B cell (primary cell): Measurements from ENCODE around the gene TRERF1. TPM values are rescaled to one million over a fixed set of nuclear protein-coding genes. Genes with fewer than 3 reads are reported as not detected.

ENCODE experiments used
- ATAC-seq: fragments of 200-7000 bp; cut with Tn5 transposase; one replicate; pipeline ENCODE4 v1.10.0; 2021; ENCODE audit warnings: low read depth, mild to moderate bottlenecking, moderate number of reproducible peaks, moderate library complexity
- CTCF ChIA-PET: fragments of 350-600 bp; sonication (Branson Sonifier 250); formaldehyde crosslinking; loops from one replicate; lab custom pipeline; 2021; ENCODE audit warnings: antibody characterized with exemption, inconsistent platforms; lab: Charles Lee
- POLR2A ChIA-PET: fragments of 350-600 bp; sonication (Branson Sonifier 250); formaldehyde crosslinking; loops from one replicate; lab custom pipeline; 2021; ENCODE audit warnings: antibody characterized with exemption; lab: Charles Lee
- DNase-seq: peaks from one replicate; pipeline ENCODE4 v3.0.0; 2013
- H2AFZ ChIP-seq: 2 replicates; pipeline ENCODE4 v1.6.1; 2012; ENCODE audit warnings: mild to moderate bottlenecking, low read depth, low read length; ENCODE audit not compliant: insufficient read depth, poor library complexity, severe bottlenecking
- H3K27ac ChIP-seq, 2 donors: 1 replicate in 1 of 2; 2 replicates in 1 of 2; pipeline ENCODE4 v1.5.1; 2012 to 2013; ENCODE audit warnings: low read length in 2 of 2, mild to moderate bottlenecking in 2 of 2, moderate library complexity in 1 of 2
- H3K27me3 ChIP-seq, 4 experiments: fragments of 200-600 bp in 1 of 4; sonication (generic) in 1 of 4; replicated peaks in 1 of 4; 1 replicate in 2 of 4; 2 replicates in 2 of 4; pipeline versions ENCODE4 v1.6.1 to v1.7.0; 2013 to 2016; ENCODE audit warnings: low read length in 3 of 4, mild to moderate bottlenecking in 2 of 4, mixed read lengths in 1 of 4, moderate library complexity in 1 of 4; ENCODE audit not compliant: insufficient read depth in 4 of 4, control insufficient read depth in 3 of 4; ENCODE audit errors: control extremely low read depth in 1 of 4
- H3K36me3 ChIP-seq, 2 experiments: replicated peaks in 1 of 2; 1 replicate in 1 of 2; 2 replicates in 1 of 2; pipeline versions ENCODE4 v1.6.1 to v1.7.1; 2013; ENCODE audit warnings: low read length in 1 of 2; ENCODE audit not compliant: insufficient read depth in 2 of 2, control insufficient read depth in 1 of 2; ENCODE audit errors: control extremely low read depth in 1 of 2, extremely low read depth in 1 of 2
- H3K4me1 ChIP-seq, 2 donors: fragments of 200-600 bp in 1 of 2; sonication (generic) in 1 of 2; 1 replicate in 1 of 2; 2 replicates in 1 of 2; pipeline versions ENCODE4 v1.5.1 to v1.6.1; 2013 to 2017; ENCODE audit warnings: low read length in 2 of 2; ENCODE audit not compliant: control insufficient read depth in 2 of 2, insufficient read depth in 2 of 2
- H3K4me2 ChIP-seq: replicated peaks from 2 replicates; pipeline ENCODE3; 2012; ENCODE audit warnings: mild to moderate bottlenecking, low read depth, low read length; ENCODE audit not compliant: poor library complexity, severe bottlenecking
- H3K4me3 ChIP-seq, 5 experiments: fragments of 200-600 bp in 1 of 5; sonication (generic) in 1 of 5; 1 replicate in 3 of 5; 2 replicates in 2 of 5; pipeline versions ENCODE4 v1.5.1 to v1.7.0; 2011 to 2016; ENCODE audit warnings: low read length in 4 of 5, mild to moderate bottlenecking in 4 of 5, low read depth in 2 of 5, control low read depth in 1 of 5, moderate library complexity in 1 of 5; ENCODE audit not compliant: insufficient read depth in 1 of 5; ENCODE audit errors: control extremely low read depth in 1 of 5, extremely low read depth in 1 of 5
- H3K79me2 ChIP-seq: fragments of 200-600 bp; sonication (generic); one replicate; pipeline ENCODE4 v1.6.0; 2016; ENCODE audit warnings: low read length; ENCODE audit not compliant: control insufficient read depth, insufficient read depth
- H3K9ac ChIP-seq: fragments of 200-600 bp; sonication (generic); 2 replicates; pipeline ENCODE4 v1.6.1; 2017; ENCODE audit warnings: mild to moderate bottlenecking, low read length, moderate library complexity
- H3K9me3 ChIP-seq, 3 donors: one replicate each; pipeline versions ENCODE4 v1.6.1 to v1.7.1; 2013; ENCODE audit warnings: low read length in 2 of 3; ENCODE audit not compliant: control insufficient read depth in 2 of 3, insufficient read depth in 1 of 3; ENCODE audit errors: control extremely low read depth in 1 of 3
- H4K20me1 ChIP-seq: 2 replicates; pipeline ENCODE4 v1.6.0; 2012; ENCODE audit warnings: mild to moderate bottlenecking, low read length; ENCODE audit not compliant: insufficient read depth, control insufficient read depth, poor library complexity, severe bottlenecking
- H3K27ac Mint-ChIP-seq: one replicate; pipeline ENCODE4 v1.8.0; 2021; ENCODE audit warnings: mixed read lengths
- H3K27me3 Mint-ChIP-seq: one replicate; pipeline ENCODE4 v1.8.0; 2021; ENCODE audit warnings: mixed read lengths
- H3K4me1 Mint-ChIP-seq: one replicate; pipeline ENCODE4 v1.8.0; 2021; ENCODE audit warnings: mixed read lengths
- H3K4me3 Mint-ChIP-seq: one replicate; pipeline ENCODE4 v1.8.0; 2021; ENCODE audit warnings: mixed read lengths
- H3K9me3 Mint-ChIP-seq: one replicate; pipeline ENCODE4 v1.8.0; 2022; ENCODE audit warnings: mixed read lengths; ENCODE audit not compliant: insufficient read depth
- EZH2 ChIP-seq: IDR thresholded peaks from 2 replicates; pipeline ENCODE4 v1.6.1; 2012; ENCODE audit warnings: borderline replicate concordance, low read depth, mild to moderate bottlenecking, moderate library complexity, low read length; ENCODE audit not compliant: insufficient read depth, poor library complexity, severe bottlenecking
- WGBS: methylation state at CpG from one replicate; pipeline ENCODE4 v1.1.5; 2013; ENCODE audit warnings: missing lambda C conversion rate; ENCODE audit not compliant: insufficient coverage; 5-methylcytosine and 5-hydroxymethylcytosine counted together
- intact Hi-C: fragments of 100-400 bp; cut with micrococcal nuclease; formaldehyde crosslinking; loops from one replicate; pipeline ENCODE4 v1.10.0; 2022
- polyA plus RNA-seq: library from polyadenylated mRNA; depleted of rRNA; stranded (reverse); fragments of >200 nt; gene quantifications from 2 replicates; pipeline ENCODE4 v1.2.3, GENCODE V29; 2012
- total RNA-seq, 2 donors: library from RNA; stranded (reverse); fragments of 120-200 nt in 1 of 2; gene quantifications; 1 replicate in 1 of 2; 2 replicates in 1 of 2; pipeline versions ENCODE4 v1.2.3 to v1.2.4, GENCODE V29; 2013 to 2022
- TF ChIP-seq, protein P1 (sequence below): fragments of 200-600 bp; IDR thresholded peaks from one replicate; pipeline ENCODE4 v1.8.0; 2022; ENCODE audit warnings: antibody characterized with exemption, mild to moderate bottlenecking

The TRERF1 gene
- total and polyA plus RNA-seq, 2 donors (not counting 1 experiment from before 2014, with no cell fraction given) = 3.5 to 6.7 TPM

DNA sequence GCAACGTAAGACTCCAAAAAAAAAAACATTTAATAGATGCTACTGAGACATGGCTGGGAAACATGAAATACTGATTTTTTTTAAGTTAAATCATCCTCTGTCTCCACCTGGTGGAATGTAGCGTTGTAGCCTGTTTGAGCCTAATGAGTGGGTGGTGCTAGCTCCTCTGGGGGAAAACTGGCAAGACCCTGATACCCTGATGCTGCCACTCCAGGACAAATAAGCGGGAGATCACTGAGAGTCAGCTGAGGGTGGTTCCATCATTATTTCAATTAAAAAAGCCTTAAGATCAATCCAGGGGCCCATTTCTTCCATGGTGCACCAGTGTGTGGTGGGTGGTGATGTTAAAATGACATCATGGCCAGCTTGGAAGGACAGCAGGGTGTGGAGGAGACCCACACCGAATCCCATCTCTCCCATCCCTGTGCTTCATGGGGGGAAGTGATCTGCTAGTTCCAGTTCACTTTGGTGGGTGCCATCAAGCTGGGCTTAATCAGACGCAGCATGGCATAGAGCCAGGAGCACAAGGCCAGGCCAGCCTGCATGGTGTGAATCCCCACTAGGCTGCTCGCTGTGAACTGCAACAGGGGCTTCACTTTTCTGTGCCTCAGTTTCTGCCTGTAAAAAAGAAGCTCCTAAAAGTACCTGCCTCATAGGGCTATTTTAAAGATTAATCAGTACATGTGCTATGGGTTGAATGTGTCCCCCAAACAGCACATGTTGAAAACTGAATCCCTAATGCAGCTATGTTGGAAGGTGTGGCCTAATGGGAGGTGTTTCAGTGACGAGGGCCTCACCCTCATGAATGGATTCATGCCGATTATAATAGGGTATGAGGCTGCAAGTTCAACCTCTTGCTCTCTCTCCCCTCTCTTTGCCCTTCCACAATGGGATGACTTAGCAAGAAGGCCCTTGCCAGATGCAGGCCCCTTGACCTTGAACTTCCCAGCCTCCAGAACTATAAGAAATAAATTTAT lies 221.1 kb downstream of the TRERF1 start:
- no peak for ATAC-seq
- Histone ChIP-seq H3K4me1 (no peaks in the 10 kb centered on the region), H3K79me2 (no peaks in the 10 kb centered on the region), H3K4me3 (no peak overlapping the region), H3K9ac (no peak overlapping the region), H3K9me3 (no peaks in the 10 kb centered on the region), H4K20me1 (no peaks in the 10 kb centered on the region), H3K4me2 (no peak overlapping the region), H2AFZ (no peak overlapping the region), H3K27ac (no peak overlapping the region), H3K27me3 (no peaks in the 10 kb centered on the region), H3K36me3 (no peaks in the 10 kb centered on the region)
- ChIA-PET POLR2A (interaction anchor here (0.7 kb wide), 1 partner anchor 535 kb away, joined by 5 read pairs; no protein-coding TSS in a partner anchor), CTCF (interaction anchor here (0.7 to 1.7 kb wide), 3 partner anchors 14 to 317 kb away, joined by 3 to 8 read pairs (median 4); no protein-coding TSS in a partner anchor)
- WGBS = 95% methylated on average over 2 of the region's 8 CpGs
- no peaks in the 10 kb centered on the region for H3K4me1 Mint-ChIP-seq
- intact Hi-C loops = no loop called here
- no peak for DNase-seq
- H3K27me3 Mint-ChIP-seq = no peaks in the 10 kb centered on the region
- no peaks in the 10 kb centered on the region for H3K9me3 Mint-ChIP-seq
- H3K4me3 Mint-ChIP-seq = no peak overlapping the region
- TF ChIP-seq, protein P1, sequence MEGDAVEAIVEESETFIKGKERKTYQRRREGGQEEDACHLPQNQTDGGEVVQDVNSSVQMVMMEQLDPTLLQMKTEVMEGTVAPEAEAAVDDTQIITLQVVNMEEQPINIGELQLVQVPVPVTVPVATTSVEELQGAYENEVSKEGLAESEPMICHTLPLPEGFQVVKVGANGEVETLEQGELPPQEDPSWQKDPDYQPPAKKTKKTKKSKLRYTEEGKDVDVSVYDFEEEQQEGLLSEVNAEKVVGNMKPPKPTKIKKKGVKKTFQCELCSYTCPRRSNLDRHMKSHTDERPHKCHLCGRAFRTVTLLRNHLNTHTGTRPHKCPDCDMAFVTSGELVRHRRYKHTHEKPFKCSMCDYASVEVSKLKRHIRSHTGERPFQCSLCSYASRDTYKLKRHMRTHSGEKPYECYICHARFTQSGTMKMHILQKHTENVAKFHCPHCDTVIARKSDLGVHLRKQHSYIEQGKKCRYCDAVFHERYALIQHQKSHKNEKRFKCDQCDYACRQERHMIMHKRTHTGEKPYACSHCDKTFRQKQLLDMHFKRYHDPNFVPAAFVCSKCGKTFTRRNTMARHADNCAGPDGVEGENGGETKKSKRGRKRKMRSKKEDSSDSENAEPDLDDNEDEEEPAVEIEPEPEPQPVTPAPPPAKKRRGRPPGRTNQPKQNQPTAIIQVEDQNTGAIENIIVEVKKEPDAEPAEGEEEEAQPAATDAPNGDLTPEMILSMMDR = no peak
- TF ChIP-seq EZH2 = no peak
- no peak overlapping the region for H3K27ac Mint-ChIP-seq
